B cell (primary cell): ENCODE results near the gene SRD5A3. TPM values are rescaled to one million over a fixed set of nuclear protein-coding genes. Genes with fewer than 3 reads are reported as not detected.

ENCODE experiments used
- ATAC-seq: fragments of 200-7000 bp; cut with Tn5 transposase; one replicate; pipeline ENCODE4 v1.10.0; 2021; ENCODE audit warnings: low read depth, mild to moderate bottlenecking, moderate number of reproducible peaks, moderate library complexity
- CTCF ChIA-PET: fragments of 350-600 bp; sonication (Branson Sonifier 250); formaldehyde crosslinking; loops from one replicate; lab custom pipeline; 2021; ENCODE audit warnings: antibody characterized with exemption, inconsistent platforms; lab: Charles Lee
- POLR2A ChIA-PET: fragments of 350-600 bp; sonication (Branson Sonifier 250); formaldehyde crosslinking; loops from one replicate; lab custom pipeline; 2021; ENCODE audit warnings: antibody characterized with exemption; lab: Charles Lee
- DNase-seq: peaks from one replicate; pipeline ENCODE4 v3.0.0; 2013
- H2AFZ ChIP-seq: 2 replicates; pipeline ENCODE4 v1.6.1; 2012; ENCODE audit warnings: mild to moderate bottlenecking, low read depth, low read length; ENCODE audit not compliant: insufficient read depth, poor library complexity, severe bottlenecking
- H3K27ac ChIP-seq, 2 donors: 1 replicate in 1 of 2; 2 replicates in 1 of 2; pipeline ENCODE4 v1.5.1; 2012 to 2013; ENCODE audit warnings: low read length in 2 of 2, mild to moderate bottlenecking in 2 of 2, moderate library complexity in 1 of 2
- H3K27me3 ChIP-seq, 4 experiments: fragments of 200-600 bp in 1 of 4; sonication (generic) in 1 of 4; replicated peaks in 1 of 4; 1 replicate in 2 of 4; 2 replicates in 2 of 4; pipeline versions ENCODE4 v1.6.1 to v1.7.0; 2013 to 2016; ENCODE audit warnings: low read length in 3 of 4, mild to moderate bottlenecking in 2 of 4, mixed read lengths in 1 of 4, moderate library complexity in 1 of 4; ENCODE audit not compliant: insufficient read depth in 4 of 4, control insufficient read depth in 3 of 4; ENCODE audit errors: control extremely low read depth in 1 of 4
- H3K36me3 ChIP-seq, 2 experiments: replicated peaks in 1 of 2; 1 replicate in 1 of 2; 2 replicates in 1 of 2; pipeline versions ENCODE4 v1.6.1 to v1.7.1; 2013; ENCODE audit warnings: low read length in 1 of 2; ENCODE audit not compliant: insufficient read depth in 2 of 2, control insufficient read depth in 1 of 2; ENCODE audit errors: control extremely low read depth in 1 of 2, extremely low read depth in 1 of 2
- H3K4me1 ChIP-seq, 2 donors: fragments of 200-600 bp in 1 of 2; sonication (generic) in 1 of 2; 1 replicate in 1 of 2; 2 replicates in 1 of 2; pipeline versions ENCODE4 v1.5.1 to v1.6.1; 2013 to 2017; ENCODE audit warnings: low read length in 2 of 2; ENCODE audit not compliant: control insufficient read depth in 2 of 2, insufficient read depth in 2 of 2
- H3K4me2 ChIP-seq: replicated peaks from 2 replicates; pipeline ENCODE3; 2012; ENCODE audit warnings: mild to moderate bottlenecking, low read depth, low read length; ENCODE audit not compliant: poor library complexity, severe bottlenecking
- H3K4me3 ChIP-seq, 5 experiments: fragments of 200-600 bp in 1 of 5; sonication (generic) in 1 of 5; 1 replicate in 3 of 5; 2 replicates in 2 of 5; pipeline versions ENCODE4 v1.5.1 to v1.7.0; 2011 to 2016; ENCODE audit warnings: low read length in 4 of 5, mild to moderate bottlenecking in 4 of 5, low read depth in 2 of 5, control low read depth in 1 of 5, moderate library complexity in 1 of 5; ENCODE audit not compliant: insufficient read depth in 1 of 5; ENCODE audit errors: control extremely low read depth in 1 of 5, extremely low read depth in 1 of 5
- H3K79me2 ChIP-seq: fragments of 200-600 bp; sonication (generic); one replicate; pipeline ENCODE4 v1.6.0; 2016; ENCODE audit warnings: low read length; ENCODE audit not compliant: control insufficient read depth, insufficient read depth
- H3K9ac ChIP-seq: fragments of 200-600 bp; sonication (generic); 2 replicates; pipeline ENCODE4 v1.6.1; 2017; ENCODE audit warnings: mild to moderate bottlenecking, low read length, moderate library complexity
- H3K9me3 ChIP-seq, 3 donors: one replicate each; pipeline versions ENCODE4 v1.6.1 to v1.7.1; 2013; ENCODE audit warnings: low read length in 2 of 3; ENCODE audit not compliant: control insufficient read depth in 2 of 3, insufficient read depth in 1 of 3; ENCODE audit errors: control extremely low read depth in 1 of 3
- H4K20me1 ChIP-seq: 2 replicates; pipeline ENCODE4 v1.6.0; 2012; ENCODE audit warnings: mild to moderate bottlenecking, low read length; ENCODE audit not compliant: insufficient read depth, control insufficient read depth, poor library complexity, severe bottlenecking
- H3K27ac Mint-ChIP-seq: one replicate; pipeline ENCODE4 v1.8.0; 2021; ENCODE audit warnings: mixed read lengths
- H3K27me3 Mint-ChIP-seq: one replicate; pipeline ENCODE4 v1.8.0; 2021; ENCODE audit warnings: mixed read lengths
- H3K4me1 Mint-ChIP-seq: one replicate; pipeline ENCODE4 v1.8.0; 2021; ENCODE audit warnings: mixed read lengths
- H3K4me3 Mint-ChIP-seq: one replicate; pipeline ENCODE4 v1.8.0; 2021; ENCODE audit warnings: mixed read lengths
- H3K9me3 Mint-ChIP-seq: one replicate; pipeline ENCODE4 v1.8.0; 2022; ENCODE audit warnings: mixed read lengths; ENCODE audit not compliant: insufficient read depth
- EZH2 ChIP-seq: IDR thresholded peaks from 2 replicates; pipeline ENCODE4 v1.6.1; 2012; ENCODE audit warnings: borderline replicate concordance, low read depth, mild to moderate bottlenecking, moderate library complexity, low read length; ENCODE audit not compliant: insufficient read depth, poor library complexity, severe bottlenecking
- WGBS: methylation state at CpG from one replicate; pipeline ENCODE4 v1.1.5; 2013; ENCODE audit warnings: missing lambda C conversion rate; ENCODE audit not compliant: insufficient coverage; 5-methylcytosine and 5-hydroxymethylcytosine counted together
- intact Hi-C: fragments of 100-400 bp; cut with micrococcal nuclease; formaldehyde crosslinking; loops from one replicate; pipeline ENCODE4 v1.10.0; 2022
- polyA plus RNA-seq: library from polyadenylated mRNA; depleted of rRNA; stranded (reverse); fragments of >200 nt; gene quantifications from 2 replicates; pipeline ENCODE4 v1.2.3, GENCODE V29; 2012
- total RNA-seq, 2 donors: library from RNA; stranded (reverse); fragments of 120-200 nt in 1 of 2; gene quantifications; 1 replicate in 1 of 2; 2 replicates in 1 of 2; pipeline versions ENCODE4 v1.2.3 to v1.2.4, GENCODE V29; 2013 to 2022
- TF ChIP-seq, protein P1 (sequence below): fragments of 200-600 bp; IDR thresholded peaks from one replicate; pipeline ENCODE4 v1.8.0; 2022; ENCODE audit warnings: antibody characterized with exemption, mild to moderate bottlenecking

Gene SRD5A3
- total and polyA plus RNA-seq, 2 donors (not counting 1 experiment from before 2014, with no cell fraction given): 0.88 to 3.6 TPM

DNA sequence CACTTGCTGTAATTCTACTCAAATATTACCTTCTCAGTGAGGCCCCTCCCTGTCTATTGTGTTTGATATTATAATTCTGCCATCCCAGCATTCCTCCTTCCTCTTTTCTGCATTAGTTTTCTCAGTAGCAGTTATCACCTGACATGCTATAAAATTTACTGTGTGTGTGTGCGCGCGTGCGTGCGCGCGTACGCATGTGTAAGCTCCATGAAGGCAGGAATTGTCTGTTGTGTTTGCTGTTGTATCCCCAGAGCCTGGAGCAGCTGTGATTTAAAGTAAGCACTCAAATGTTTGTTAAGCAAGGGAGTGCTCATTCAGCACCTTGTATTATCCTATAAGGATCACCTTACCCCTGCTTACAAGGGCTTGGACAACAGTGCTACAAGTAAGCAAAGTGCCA, 8.6 kb downstream of the SRD5A3 start:
- Histone ChIP-seq H3K4me2 (no peak overlapping the region), H3K79me2 (no peaks in the 10 kb centered on the region), H3K9me3 (peaks cover 0 to 5% (median 0%) of the 10 kb centered on the region in 3 donors), H3K4me1 (peaks cover 5 to 8% of the 10 kb centered on the region in 2 donors), H3K27ac (no peak overlapping the region), H3K9ac (no peak overlapping the region), H4K20me1 (no peaks in the 10 kb centered on the region), H2AFZ (no peak overlapping the region), H3K27me3 (no peaks in the 10 kb centered on the region), H3K36me3 (no peaks in the 10 kb centered on the region), H3K4me3 (no peak overlapping the region)
- Mint-ChIP-seq H3K27me3 (no peaks in the 10 kb centered on the region), H3K27ac (no peak overlapping the region), H3K9me3 (no peaks in the 10 kb centered on the region), H3K4me1 (peaks cover 12% of the 10 kb centered on the region), H3K4me3 (no peak overlapping the region)
- intact Hi-C loops: no loop called here
- CTCF ChIA-PET: interaction anchor here (2.3 kb wide), 1 partner anchor 8 kb away, joined by 13 read pairs; the partner anchor contains the start of gene SRD5A3
- WGBS: 100% methylated on average over 3 of the region's 8 CpGs
- DNase-seq (no peak), ATAC-seq (no peak)
- POLR2A ChIA-PET: no interaction called here
- TF ChIP-seq EZH2: no peak
- TF ChIP-seq, protein P1, sequence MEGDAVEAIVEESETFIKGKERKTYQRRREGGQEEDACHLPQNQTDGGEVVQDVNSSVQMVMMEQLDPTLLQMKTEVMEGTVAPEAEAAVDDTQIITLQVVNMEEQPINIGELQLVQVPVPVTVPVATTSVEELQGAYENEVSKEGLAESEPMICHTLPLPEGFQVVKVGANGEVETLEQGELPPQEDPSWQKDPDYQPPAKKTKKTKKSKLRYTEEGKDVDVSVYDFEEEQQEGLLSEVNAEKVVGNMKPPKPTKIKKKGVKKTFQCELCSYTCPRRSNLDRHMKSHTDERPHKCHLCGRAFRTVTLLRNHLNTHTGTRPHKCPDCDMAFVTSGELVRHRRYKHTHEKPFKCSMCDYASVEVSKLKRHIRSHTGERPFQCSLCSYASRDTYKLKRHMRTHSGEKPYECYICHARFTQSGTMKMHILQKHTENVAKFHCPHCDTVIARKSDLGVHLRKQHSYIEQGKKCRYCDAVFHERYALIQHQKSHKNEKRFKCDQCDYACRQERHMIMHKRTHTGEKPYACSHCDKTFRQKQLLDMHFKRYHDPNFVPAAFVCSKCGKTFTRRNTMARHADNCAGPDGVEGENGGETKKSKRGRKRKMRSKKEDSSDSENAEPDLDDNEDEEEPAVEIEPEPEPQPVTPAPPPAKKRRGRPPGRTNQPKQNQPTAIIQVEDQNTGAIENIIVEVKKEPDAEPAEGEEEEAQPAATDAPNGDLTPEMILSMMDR: no peak

DNA sequence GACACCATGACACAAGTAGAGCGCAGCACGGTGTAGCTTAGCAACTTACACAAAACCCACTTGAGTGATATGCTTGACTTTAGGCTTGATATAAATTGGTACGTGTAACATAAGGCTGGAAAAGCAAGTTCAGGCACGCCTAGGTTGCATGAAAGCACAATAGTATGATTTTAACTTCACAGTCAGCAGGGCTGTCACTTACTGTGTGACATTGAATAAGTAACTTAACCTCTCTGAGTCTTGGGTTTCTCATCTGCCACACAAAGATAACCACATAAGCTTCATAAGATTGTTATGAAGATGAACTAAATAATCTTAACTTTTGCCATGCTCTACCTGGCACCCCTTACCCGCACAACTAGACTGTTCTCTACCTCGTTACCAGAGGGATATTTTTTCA, 9.5 kb downstream of the SRD5A3 start:
- peaks cover 12% of the 10 kb centered on the region for H3K4me1 Mint-ChIP-seq
- DNase-seq: no peak
- no peaks in the 10 kb centered on the region for H4K20me1 ChIP-seq

More for the DNA sequence above, 9.5 kb downstream of the SRD5A3 start:
- WGBS: no CpG with 5 or more reads among the region's 6 CpGs
- Mint-ChIP-seq H3K9me3 (no peaks in the 10 kb centered on the region), H3K27ac (no peak overlapping the region), H3K4me3 (no peak overlapping the region), H3K27me3 (no peaks in the 10 kb centered on the region)
- Histone ChIP-seq H3K9ac (no peak overlapping the region), H3K4me1 (peaks cover 5 to 8% of the 10 kb centered on the region in 2 donors), H3K4me3 (no peak overlapping the region), H3K9me3 (peaks cover 0 to 5% (median 0%) of the 10 kb centered on the region in 3 donors), H3K4me2 (no peak overlapping the region), H3K36me3 (no peaks in the 10 kb centered on the region), H3K79me2 (no peaks in the 10 kb centered on the region), H3K27me3 (no peaks in the 10 kb centered on the region), H3K27ac (no peak overlapping the region), H2AFZ (no peak overlapping the region)
- TF ChIP-seq EZH2: no peak
- TF ChIP-seq, protein P1: no peak
- CTCF ChIA-PET: interaction anchor here (2.3 kb wide), 1 partner anchor 9 kb away, joined by 13 read pairs; the partner anchor contains the start of gene SRD5A3
- POLR2A ChIA-PET: no interaction called here
- intact Hi-C loops: no loop called here
- ATAC-seq: no peak
